GM12891 (cell line): ENCODE measurements around the gene PDE1A.

ENCODE experiments used
- POLR2A ChIP-seq: IDR thresholded peaks from 2 replicates; pipeline ENCODE4 v1.6.1; 2011; ENCODE audit warnings: low read depth, low read length, control low read depth
- POLR2AphosphoS5 ChIP-seq: IDR thresholded peaks from 2 replicates; pipeline ENCODE4 v1.6.1; 2011; ENCODE audit warnings: low read depth, low read length, control low read depth
- POU2F2 ChIP-seq: IDR thresholded peaks from 2 replicates; pipeline ENCODE4 v1.6.1; 2011; ENCODE audit warnings: low read depth, mild to moderate bottlenecking, control low read depth, low read length, moderate library complexity
- SPI1 ChIP-seq: IDR thresholded peaks from 2 replicates; pipeline ENCODE4 v1.6.1; 2011; ENCODE audit warnings: low read depth, low read length, control low read depth
- TAF1 ChIP-seq: IDR thresholded peaks from 2 replicates; pipeline ENCODE4 v1.6.1; 2011; ENCODE audit warnings: low read depth, low read length, control low read depth

GRCh38 chr2:182428476-182428875 is 1.6 kb upstream of the PDE1A start:
- TF ChIP-seq POLR2A (no peak), TAF1 (no peak), POLR2AphosphoS5 (no peak), SPI1 (no peak), POU2F2 (no peak)
